Esophagus muscularis mucosa (tissue), 3 donors: ENCODE data around the gene BCL3.

Source experiments
- POLR2A ChIP-seq: fragments of 450-650 bp; IDR thresholded peaks from one replicate; pipeline ENCODE4 v1.6.1; 2017; ENCODE audit warnings: antibody characterized with exemption, moderate library complexity, mild to moderate bottlenecking, low read depth
- TF ChIP-seq, protein P1 (sequence below), 3 experiments: fragments of 200-600 bp in 2 of 3; fragments of 450-650 bp in 1 of 3; sonication (generic) in 2 of 3; IDR thresholded peaks; one replicate each; pipeline ENCODE4 v1.5.1; 2017 to 2019; ENCODE audit warnings: antibody characterized with exemption in 3 of 3, mild to moderate bottlenecking in 2 of 3, moderate library complexity in 1 of 3

DNA sequence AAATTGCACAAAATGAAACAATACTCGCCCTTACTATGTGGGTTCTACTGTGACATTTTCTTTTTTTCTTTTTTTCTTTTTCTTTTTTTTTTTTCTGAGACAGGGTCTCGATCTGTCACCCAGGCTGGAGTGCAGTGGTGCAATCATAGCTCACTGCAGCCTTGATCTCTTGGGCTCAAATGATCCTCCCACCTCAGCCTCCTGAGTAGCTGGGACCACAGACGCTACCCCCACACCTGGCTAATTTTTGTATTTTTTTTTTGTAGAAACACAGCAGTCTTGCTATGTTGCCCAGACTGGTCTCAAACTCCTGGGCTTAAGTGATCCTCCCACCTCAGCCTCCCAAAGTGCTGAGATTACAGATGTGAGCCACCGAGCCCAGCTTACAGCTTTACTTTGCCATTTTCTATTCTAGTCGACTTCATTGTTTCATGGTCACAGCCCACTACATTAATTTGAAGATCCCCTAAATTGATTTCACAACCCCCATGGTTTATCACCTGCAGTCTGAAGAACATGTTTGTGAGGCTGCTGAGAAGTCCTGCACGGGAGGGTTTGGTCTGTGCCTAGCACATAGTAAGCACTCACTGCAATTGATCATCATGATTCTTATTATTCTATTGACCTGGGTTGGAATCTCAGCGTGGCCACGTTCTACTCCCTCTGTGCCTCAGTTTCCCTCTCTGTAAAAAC is 3.8 kb downstream of the BCL3 start:
- no peak for TF ChIP-seq POLR2A
- TF ChIP-seq, protein P1, sequence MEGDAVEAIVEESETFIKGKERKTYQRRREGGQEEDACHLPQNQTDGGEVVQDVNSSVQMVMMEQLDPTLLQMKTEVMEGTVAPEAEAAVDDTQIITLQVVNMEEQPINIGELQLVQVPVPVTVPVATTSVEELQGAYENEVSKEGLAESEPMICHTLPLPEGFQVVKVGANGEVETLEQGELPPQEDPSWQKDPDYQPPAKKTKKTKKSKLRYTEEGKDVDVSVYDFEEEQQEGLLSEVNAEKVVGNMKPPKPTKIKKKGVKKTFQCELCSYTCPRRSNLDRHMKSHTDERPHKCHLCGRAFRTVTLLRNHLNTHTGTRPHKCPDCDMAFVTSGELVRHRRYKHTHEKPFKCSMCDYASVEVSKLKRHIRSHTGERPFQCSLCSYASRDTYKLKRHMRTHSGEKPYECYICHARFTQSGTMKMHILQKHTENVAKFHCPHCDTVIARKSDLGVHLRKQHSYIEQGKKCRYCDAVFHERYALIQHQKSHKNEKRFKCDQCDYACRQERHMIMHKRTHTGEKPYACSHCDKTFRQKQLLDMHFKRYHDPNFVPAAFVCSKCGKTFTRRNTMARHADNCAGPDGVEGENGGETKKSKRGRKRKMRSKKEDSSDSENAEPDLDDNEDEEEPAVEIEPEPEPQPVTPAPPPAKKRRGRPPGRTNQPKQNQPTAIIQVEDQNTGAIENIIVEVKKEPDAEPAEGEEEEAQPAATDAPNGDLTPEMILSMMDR (IDR thresholded peaks at IDR 0.05), result no peak
